ENCODE measurements around the gene SPAG16. TPM values are rescaled to one million over a fixed set of nuclear protein-coding genes. Genes with fewer than 3 reads are reported as not detected.
"Not testable (repeated sequence)": the region's sequence is repeated elsewhere in the genome, so short reads cannot be mapped to it uniquely, and the experiment has no call there.

SPAG16 gene
- total RNA-seq, 1 donor from 2014 or later = 16.7 TPM

DNA sequence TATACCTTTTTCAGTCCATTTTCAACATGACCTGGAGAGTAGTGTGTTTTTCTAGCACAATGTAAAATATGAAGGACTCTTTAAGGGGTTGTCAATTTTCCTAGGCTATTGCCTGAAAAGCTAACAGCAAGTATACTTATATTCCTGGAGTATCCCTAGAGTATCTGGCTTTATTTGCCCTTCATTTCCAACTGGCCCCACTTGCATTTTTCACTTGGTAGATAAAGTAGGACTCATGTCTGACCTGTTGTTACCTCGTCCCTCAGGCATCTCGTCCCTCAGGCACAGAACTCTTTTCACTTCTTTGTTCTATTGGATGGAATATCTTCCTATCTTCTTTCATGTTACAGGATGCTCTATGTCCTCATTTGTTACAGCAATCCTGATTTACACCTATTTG is 69.2 kb downstream of the SPAG16 start:
- Histone ChIP-seq H2AFZ (ENCODE audit: low read depth, low read length) (no peak overlapping the region), H3K4me1 (ENCODE audit: insufficient read depth, low read length) (no peaks in the 10 kb centered on the region), H3K36me3 (ENCODE audit: insufficient read depth, low read length) (no peaks in the 10 kb centered on the region), H3K27me3 (ENCODE audit: insufficient read depth, low read length) (no peaks in the 10 kb centered on the region), H3K79me2 (ENCODE audit: insufficient read depth, low read length) (no peaks in the 10 kb centered on the region), H3K27ac (ENCODE audit: low read depth, low read length) (no peak overlapping the region), H3K9ac (ENCODE audit: low read length) (no peak overlapping the region), H3K4me2 (ENCODE audit: low read length) (no peak overlapping the region), H4K20me1 (ENCODE audit: insufficient read depth, low read length) (no peaks in the 10 kb centered on the region), H3K9me3 (ENCODE audit: insufficient read depth, low read depth, low read length) (no peaks in the 10 kb centered on the region), H3K4me3 (ENCODE audit: insufficient read depth, low read depth, low read length) (no peak overlapping the region)
- TF ChIP-seq EZH2 (IDR thresholded peaks at IDR 0.05; ENCODE audit: insufficient read depth, low read length) = no peak
- TF ChIP-seq, protein P1, sequence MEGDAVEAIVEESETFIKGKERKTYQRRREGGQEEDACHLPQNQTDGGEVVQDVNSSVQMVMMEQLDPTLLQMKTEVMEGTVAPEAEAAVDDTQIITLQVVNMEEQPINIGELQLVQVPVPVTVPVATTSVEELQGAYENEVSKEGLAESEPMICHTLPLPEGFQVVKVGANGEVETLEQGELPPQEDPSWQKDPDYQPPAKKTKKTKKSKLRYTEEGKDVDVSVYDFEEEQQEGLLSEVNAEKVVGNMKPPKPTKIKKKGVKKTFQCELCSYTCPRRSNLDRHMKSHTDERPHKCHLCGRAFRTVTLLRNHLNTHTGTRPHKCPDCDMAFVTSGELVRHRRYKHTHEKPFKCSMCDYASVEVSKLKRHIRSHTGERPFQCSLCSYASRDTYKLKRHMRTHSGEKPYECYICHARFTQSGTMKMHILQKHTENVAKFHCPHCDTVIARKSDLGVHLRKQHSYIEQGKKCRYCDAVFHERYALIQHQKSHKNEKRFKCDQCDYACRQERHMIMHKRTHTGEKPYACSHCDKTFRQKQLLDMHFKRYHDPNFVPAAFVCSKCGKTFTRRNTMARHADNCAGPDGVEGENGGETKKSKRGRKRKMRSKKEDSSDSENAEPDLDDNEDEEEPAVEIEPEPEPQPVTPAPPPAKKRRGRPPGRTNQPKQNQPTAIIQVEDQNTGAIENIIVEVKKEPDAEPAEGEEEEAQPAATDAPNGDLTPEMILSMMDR (IDR thresholded peaks at IDR 0.05; ENCODE audit: insufficient read depth, low read depth, low read length) = no peak
- FAIRE-seq = no peak
- Mint-ChIP-seq H3K9me3 (ENCODE audit: unreplicated experiment) (peaks cover 5% of the 10 kb centered on the region), H3K27ac (ENCODE audit: unreplicated experiment) (no peak overlapping the region), H3K27me3 (ENCODE audit: low read depth, unreplicated experiment) (no peaks in the 10 kb centered on the region), H3K36me3 (ENCODE audit: low read depth, unreplicated experiment) (no peaks in the 10 kb centered on the region), H3K4me3 (ENCODE audit: unreplicated experiment) (no peak overlapping the region), H3K4me1 (ENCODE audit: low read depth, unreplicated experiment) (no peaks in the 10 kb centered on the region)
- DNase-seq (ENCODE audit: low read depth) = no peak

DNA sequence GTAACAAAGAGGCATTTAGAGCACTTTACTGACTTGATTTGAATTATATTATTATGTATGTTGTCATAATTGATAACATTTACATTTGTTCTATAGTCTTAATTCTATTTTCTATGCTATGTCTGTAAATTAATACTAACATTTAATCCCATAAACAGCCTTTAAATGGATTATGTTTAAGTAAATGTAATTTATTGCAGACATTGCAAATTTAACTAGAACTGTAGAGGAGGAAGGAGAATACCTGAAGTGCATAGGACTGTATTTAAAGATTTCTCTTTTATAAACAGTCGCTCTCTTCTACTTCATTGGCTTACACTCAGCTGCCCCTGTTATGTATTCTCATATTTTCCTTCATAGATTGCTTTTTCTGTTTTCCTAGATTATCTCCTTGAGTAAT is 92.4 kb downstream of the SPAG16 start:
- Histone ChIP-seq H3K27ac (ENCODE audit: low read depth, low read length) (no peak overlapping the region), H3K9ac (ENCODE audit: low read length) (no peak overlapping the region), H4K20me1 (ENCODE audit: insufficient read depth, low read length) (no peaks in the 10 kb centered on the region), H3K9me3 (ENCODE audit: insufficient read depth, low read depth, low read length) (no peaks in the 10 kb centered on the region), H3K36me3 (ENCODE audit: insufficient read depth, low read length) (no peaks in the 10 kb centered on the region), H3K79me2 (ENCODE audit: insufficient read depth, low read length) (no peaks in the 10 kb centered on the region), H3K4me1 (ENCODE audit: insufficient read depth, low read length) (no peaks in the 10 kb centered on the region), H3K4me2 (ENCODE audit: low read length) (no peak overlapping the region), H3K4me3 (ENCODE audit: insufficient read depth, low read depth, low read length) (no peak overlapping the region), H2AFZ (ENCODE audit: low read depth, low read length) (no peak overlapping the region), H3K27me3 (ENCODE audit: insufficient read depth, low read length) (no peaks in the 10 kb centered on the region)
- no peak for DNase-seq (ENCODE audit: low read depth)
- no peaks in the 10 kb centered on the region for H3K27me3 Mint-ChIP-seq (ENCODE audit: low read depth, unreplicated experiment)
- H3K9me3 Mint-ChIP-seq (ENCODE audit: unreplicated experiment) = no peaks in the 10 kb centered on the region
- no peaks in the 10 kb centered on the region for H3K4me1 Mint-ChIP-seq (ENCODE audit: low read depth, unreplicated experiment)
- no peak for FAIRE-seq
- TF ChIP-seq, protein P1 (IDR thresholded peaks at IDR 0.05; ENCODE audit: insufficient read depth, low read depth, low read length) = no peak
- no peak for TF ChIP-seq EZH2 (IDR thresholded peaks at IDR 0.05; ENCODE audit: insufficient read depth, low read length)
- H3K4me3 Mint-ChIP-seq (ENCODE audit: unreplicated experiment) = no peak overlapping the region
- no peak overlapping the region for H3K27ac Mint-ChIP-seq (ENCODE audit: unreplicated experiment)
- H3K36me3 Mint-ChIP-seq (ENCODE audit: low read depth, unreplicated experiment) = no peaks in the 10 kb centered on the region

- H4K20me1 ChIP-seq (ENCODE audit: insufficient read depth, low read length); H2AFZ ChIP-seq (ENCODE audit: low read depth, low read length); H3K27me3 ChIP-seq (ENCODE audit: insufficient read depth, low read length); H3K9ac ChIP-seq (ENCODE audit: low read length); H3K4me3 Mint-ChIP-seq (ENCODE audit: unreplicated experiment); H3K27ac Mint-ChIP-seq (ENCODE audit: unreplicated experiment); H3K4me1 Mint-ChIP-seq (ENCODE audit: low read depth, unreplicated experiment); H3K9me3 Mint-ChIP-seq (ENCODE audit: unreplicated experiment); H3K27me3 Mint-ChIP-seq (ENCODE audit: low read depth, unreplicated experiment); DNase-seq (ENCODE audit: low read depth); H3K79me2 ChIP-seq (ENCODE audit: insufficient read depth, low read length); H3K36me3 ChIP-seq (ENCODE audit: insufficient read depth, low read length); H3K9me3 ChIP-seq (ENCODE audit: insufficient read depth, low read depth, low read length); H3K4me1 ChIP-seq (ENCODE audit: insufficient read depth, low read length); H3K4me2 ChIP-seq (ENCODE audit: low read length); H3K27ac ChIP-seq (ENCODE audit: low read depth, low read length); H3K36me3 Mint-ChIP-seq (ENCODE audit: low read depth, unreplicated experiment); FAIRE-seq; H3K4me3 ChIP-seq (ENCODE audit: insufficient read depth, low read depth, low read length): not testable (repeated sequence)
Measured at GRCh38 chr2:213407027-213407426, 122.8 kb downstream of the SPAG16 start.

DNA sequence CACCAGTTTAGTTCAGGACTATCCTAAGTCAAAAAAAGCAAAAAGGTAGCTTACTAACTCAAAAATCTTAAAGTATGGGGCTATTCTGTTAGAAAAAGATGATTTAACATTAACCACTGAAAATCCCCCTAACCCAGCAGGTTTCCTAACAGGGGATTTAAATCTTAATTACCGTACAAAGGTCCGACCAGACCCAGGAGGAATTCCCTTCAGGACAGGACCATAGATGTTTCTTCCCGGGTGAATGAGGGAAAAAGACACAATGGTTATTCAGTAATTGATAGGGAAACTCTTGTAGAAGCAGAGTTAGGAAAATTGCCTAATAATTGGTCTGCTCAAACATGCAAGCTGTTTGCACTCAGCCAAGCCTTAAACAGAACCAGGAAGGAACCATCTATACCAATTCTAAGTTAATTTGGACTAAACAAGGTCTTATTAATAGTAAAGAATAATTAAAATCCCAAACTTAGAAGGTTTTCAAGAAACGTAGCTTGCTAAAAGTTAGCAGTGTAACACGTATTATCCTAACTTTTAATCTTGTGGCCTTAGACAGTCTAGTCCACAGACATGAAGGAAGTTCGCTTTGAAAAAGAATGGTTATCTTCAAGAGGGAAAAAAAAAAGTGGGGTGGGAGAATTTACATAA is 124.3 kb downstream of the SPAG16 start:
- not testable (repeated sequence) for H3K27me3 Mint-ChIP-seq (ENCODE audit: low read depth, unreplicated experiment)

GRCh38 chr2:213410687-213411086 is 126.4 kb downstream of the SPAG16 start:
- not testable (repeated sequence) for H3K27me3 ChIP-seq (ENCODE audit: insufficient read depth, low read length); H3K9ac ChIP-seq (ENCODE audit: low read length); H3K4me3 Mint-ChIP-seq (ENCODE audit: unreplicated experiment); H3K27me3 Mint-ChIP-seq (ENCODE audit: low read depth, unreplicated experiment); H3K4me3 ChIP-seq (ENCODE audit: insufficient read depth, low read depth, low read length); H3K36me3 Mint-ChIP-seq (ENCODE audit: low read depth, unreplicated experiment); H2AFZ ChIP-seq (ENCODE audit: low read depth, low read length); H3K9me3 Mint-ChIP-seq (ENCODE audit: unreplicated experiment); H3K79me2 ChIP-seq (ENCODE audit: insufficient read depth, low read length); H4K20me1 ChIP-seq (ENCODE audit: insufficient read depth, low read length); H3K36me3 ChIP-seq (ENCODE audit: insufficient read depth, low read length); H3K27ac ChIP-seq (ENCODE audit: low read depth, low read length); H3K9me3 ChIP-seq (ENCODE audit: insufficient read depth, low read depth, low read length); DNase-seq (ENCODE audit: low read depth); H3K4me1 ChIP-seq (ENCODE audit: insufficient read depth, low read length); H3K4me2 ChIP-seq (ENCODE audit: low read length); H3K4me1 Mint-ChIP-seq (ENCODE audit: low read depth, unreplicated experiment); H3K27ac Mint-ChIP-seq (ENCODE audit: unreplicated experiment); FAIRE-seq

More for the DNA sequence above, 124.3 kb downstream of the SPAG16 start:
- not testable (repeated sequence) for H3K9me3 Mint-ChIP-seq (ENCODE audit: unreplicated experiment); H3K79me2 ChIP-seq (ENCODE audit: insufficient read depth, low read length); H3K27ac Mint-ChIP-seq (ENCODE audit: unreplicated experiment); H3K4me3 ChIP-seq (ENCODE audit: insufficient read depth, low read depth, low read length); FAIRE-seq; DNase-seq (ENCODE audit: low read depth); H3K27me3 ChIP-seq (ENCODE audit: insufficient read depth, low read length); H4K20me1 ChIP-seq (ENCODE audit: insufficient read depth, low read length); H3K4me1 Mint-ChIP-seq (ENCODE audit: low read depth, unreplicated experiment); H3K4me3 Mint-ChIP-seq (ENCODE audit: unreplicated experiment); H3K36me3 Mint-ChIP-seq (ENCODE audit: low read depth, unreplicated experiment); H3K36me3 ChIP-seq (ENCODE audit: insufficient read depth, low read length); H3K9ac ChIP-seq (ENCODE audit: low read length); H3K4me2 ChIP-seq (ENCODE audit: low read length); H3K4me1 ChIP-seq (ENCODE audit: insufficient read depth, low read length); H2AFZ ChIP-seq (ENCODE audit: low read depth, low read length); H3K27ac ChIP-seq (ENCODE audit: low read depth, low read length); H3K9me3 ChIP-seq (ENCODE audit: insufficient read depth, low read depth, low read length)

Data from astrocyte (in vitro differentiated cells and primary cell).